Progenitor cell of endocrine pancreas (in vitro differentiated cells): ENCODE results near the gene LAMA3. TPM values are rescaled to one million over a fixed set of nuclear protein-coding genes. Genes with fewer than 3 reads are reported as not detected.

ENCODE experiments used
- DNase-seq: peaks from one replicate; pipeline ENCODE4 v3.0.0; 2021; ENCODE audit warnings: low spot score; ENCODE audit not compliant: unreplicated experiment
- H3K27ac Mint-ChIP-seq: 2 replicates; pipeline ENCODE4 v1.8.0; 2021; ENCODE audit warnings: mild to moderate bottlenecking, moderate library complexity, mixed read lengths
- H3K27me3 Mint-ChIP-seq: 2 replicates; pipeline ENCODE4 v1.8.0; 2021; ENCODE audit warnings: mixed read lengths
- H3K36me3 Mint-ChIP-seq: 2 replicates; pipeline ENCODE4 v1.8.0; 2022; ENCODE audit warnings: mixed read lengths; ENCODE audit not compliant: insufficient read depth
- H3K4me1 Mint-ChIP-seq: 2 replicates; pipeline ENCODE4 v1.8.0; 2021; ENCODE audit warnings: low read depth, mixed read lengths
- H3K4me3 Mint-ChIP-seq: 2 replicates; pipeline ENCODE4 v1.8.0; 2021; ENCODE audit warnings: low read depth, mild to moderate bottlenecking, moderate library complexity, mixed read lengths
- H3K9me3 Mint-ChIP-seq: 2 replicates; pipeline ENCODE4 v1.8.0; 2021; ENCODE audit warnings: low read depth, mixed read lengths
- CTCF ChIP-seq: fragments of 200-600 bp; sonication (generic); IDR thresholded peaks from one replicate; pipeline ENCODE4 v1.5.0; 2021; ENCODE audit warnings: antibody characterized with exemption, mild to moderate bottlenecking; ENCODE audit not compliant: unreplicated experiment
- total RNA-seq: library from RNA; stranded (reverse); gene quantifications from 2 replicates; pipeline ENCODE4 v1.2.1, GENCODE V29; 2021

The LAMA3 gene
- total RNA-seq, 1 donor from 2014 or later = 0.84 TPM

- no peak overlapping the region for H3K27ac Mint-ChIP-seq
- H3K27me3 Mint-ChIP-seq = no peaks in the 10 kb centered on the region
- H3K4me3 Mint-ChIP-seq = no peak overlapping the region
- peaks cover 4% of the 10 kb centered on the region for H3K4me1 Mint-ChIP-seq
- H3K36me3 Mint-ChIP-seq = no peaks in the 10 kb centered on the region
- TF ChIP-seq CTCF = no peak
- DNase-seq = no peak
- no peaks in the 10 kb centered on the region for H3K9me3 Mint-ChIP-seq
Measured at GRCh38 chr18:23990474-23991410, 301.5 kb downstream of the LAMA3 start.

DNA sequence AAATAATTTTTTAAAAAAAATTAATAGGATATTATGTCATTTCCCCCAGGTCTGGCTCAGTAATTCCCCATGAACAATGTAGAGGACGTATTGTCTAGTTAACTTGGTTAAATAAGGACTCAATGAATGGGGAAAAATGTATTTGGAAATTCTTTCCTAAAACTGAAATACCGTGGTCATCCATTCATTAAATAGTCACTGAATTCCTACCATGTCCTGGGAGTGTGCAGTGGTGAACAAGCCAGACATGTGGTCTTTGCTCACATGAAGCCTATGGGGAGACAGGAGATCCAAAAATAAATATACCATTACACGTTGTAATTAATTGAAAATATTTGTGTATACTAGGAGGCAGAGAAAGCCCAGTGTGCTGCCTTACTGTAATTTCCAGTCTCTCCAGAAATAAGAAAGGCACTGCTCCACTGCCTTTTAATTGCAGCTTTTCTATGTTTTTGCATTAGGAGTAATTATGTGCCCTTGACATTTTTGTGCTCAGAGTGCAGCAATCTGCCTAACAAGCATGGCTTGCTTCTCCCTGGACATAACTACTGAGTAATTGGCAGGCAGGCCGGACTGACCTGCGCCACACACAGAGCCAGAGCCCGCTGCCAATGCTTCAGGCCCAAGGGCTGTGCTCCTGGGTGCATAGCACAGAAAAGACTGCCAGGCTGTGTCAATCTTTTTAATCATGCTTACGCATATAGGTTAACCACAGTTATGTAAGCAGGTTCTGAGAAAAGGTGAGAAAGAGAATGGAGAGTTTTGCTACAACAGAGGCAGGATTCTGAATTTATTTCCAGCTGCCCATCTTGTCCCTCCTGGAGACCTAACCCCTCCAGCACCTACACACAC lies 303.1 kb downstream of the LAMA3 start:
- Mint-ChIP-seq H3K9me3 (no peaks in the 10 kb centered on the region), H3K4me1 (peaks cover 4% of the 10 kb centered on the region)
- TF ChIP-seq CTCF = no peak

DNA sequence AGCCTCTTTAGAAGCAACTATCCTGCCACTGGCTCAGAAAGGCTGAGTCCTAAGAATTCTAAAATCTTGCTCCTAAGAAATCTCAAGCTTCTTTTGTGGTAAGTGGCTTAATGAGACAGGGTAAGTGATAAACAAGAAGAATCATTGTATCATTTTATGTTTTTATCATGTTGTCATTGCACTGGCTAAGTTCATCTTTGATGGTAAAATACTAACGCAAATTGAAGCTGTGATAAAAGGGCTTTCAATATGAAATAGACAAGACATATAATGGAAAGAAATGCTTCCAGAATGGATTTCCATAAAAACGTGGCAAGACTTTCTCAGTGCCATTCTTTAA lies 303.7 kb downstream of the LAMA3 start:
- Mint-ChIP-seq H3K36me3 (no peaks in the 10 kb centered on the region), H3K4me1 (peaks cover 4% of the 10 kb centered on the region), H3K27me3 (no peaks in the 10 kb centered on the region), H3K27ac (no peak overlapping the region), H3K9me3 (no peaks in the 10 kb centered on the region), H3K4me3 (no peak overlapping the region)
- no peak for TF ChIP-seq CTCF
- no peak for DNase-seq

More for the DNA sequence above, 303.1 kb downstream of the LAMA3 start:
- Mint-ChIP-seq H3K4me3 (no peak overlapping the region), H3K27me3 (no peaks in the 10 kb centered on the region), H3K27ac (no peak overlapping the region), H3K36me3 (no peaks in the 10 kb centered on the region)
- DNase-seq = no peak

DNA sequence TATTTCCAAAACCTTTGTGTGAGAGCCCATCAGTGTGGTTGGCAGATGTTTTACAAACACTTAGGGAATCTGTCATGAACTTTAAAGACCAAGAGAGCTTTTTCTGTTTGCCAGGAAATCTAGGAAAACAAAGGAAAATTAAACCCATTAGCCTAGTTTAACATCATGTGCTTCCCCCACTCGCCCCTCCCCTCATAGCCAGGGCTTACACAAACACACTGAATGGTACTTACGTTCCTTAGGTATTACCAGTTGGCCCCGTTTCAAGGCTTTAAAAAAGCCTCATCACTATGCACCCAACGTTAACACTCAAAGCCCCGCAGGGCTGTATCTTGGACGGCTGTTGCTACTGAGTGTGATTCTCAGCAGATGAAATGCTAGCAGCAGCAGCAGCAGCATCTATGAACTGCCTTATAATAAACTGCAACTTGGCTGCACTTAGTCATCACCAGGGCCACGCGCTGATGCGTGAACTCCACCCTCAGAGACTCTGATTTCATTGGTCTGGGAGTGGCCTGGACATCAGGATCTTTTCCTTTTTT lies 305.2 kb downstream of the LAMA3 start:
- peaks cover 9% of the 10 kb centered on the region for H3K4me1 Mint-ChIP-seq
- H3K4me3 Mint-ChIP-seq = no peak overlapping the region
- TF ChIP-seq CTCF = no peak
- H3K36me3 Mint-ChIP-seq = no peaks in the 10 kb centered on the region
- no peaks in the 10 kb centered on the region for H3K9me3 Mint-ChIP-seq
- no peak for DNase-seq
- H3K27me3 Mint-ChIP-seq = no peaks in the 10 kb centered on the region
- H3K27ac Mint-ChIP-seq = no peak overlapping the region

- no peak for DNase-seq
- no peaks in the 10 kb centered on the region for H3K36me3 Mint-ChIP-seq
- no peaks in the 10 kb centered on the region for H3K9me3 Mint-ChIP-seq
- H3K27me3 Mint-ChIP-seq = no peaks in the 10 kb centered on the region
- peaks cover 9% of the 10 kb centered on the region for H3K4me1 Mint-ChIP-seq
- no peak overlapping the region for H3K27ac Mint-ChIP-seq
- no peak overlapping the region for H3K4me3 Mint-ChIP-seq
- no peak for TF ChIP-seq CTCF
Measured at GRCh38 chr18:23995180-23995579, 305.9 kb downstream of the LAMA3 start.
